ENCODE measurements around the gene CXCL16. TPM values are rescaled to one million over a fixed set of nuclear protein-coding genes. Genes with fewer than 3 reads are reported as not detected.

The CXCL16 gene
- total RNA-seq, 1 experiment from 2014 or later: 4.5 TPM

DNA sequence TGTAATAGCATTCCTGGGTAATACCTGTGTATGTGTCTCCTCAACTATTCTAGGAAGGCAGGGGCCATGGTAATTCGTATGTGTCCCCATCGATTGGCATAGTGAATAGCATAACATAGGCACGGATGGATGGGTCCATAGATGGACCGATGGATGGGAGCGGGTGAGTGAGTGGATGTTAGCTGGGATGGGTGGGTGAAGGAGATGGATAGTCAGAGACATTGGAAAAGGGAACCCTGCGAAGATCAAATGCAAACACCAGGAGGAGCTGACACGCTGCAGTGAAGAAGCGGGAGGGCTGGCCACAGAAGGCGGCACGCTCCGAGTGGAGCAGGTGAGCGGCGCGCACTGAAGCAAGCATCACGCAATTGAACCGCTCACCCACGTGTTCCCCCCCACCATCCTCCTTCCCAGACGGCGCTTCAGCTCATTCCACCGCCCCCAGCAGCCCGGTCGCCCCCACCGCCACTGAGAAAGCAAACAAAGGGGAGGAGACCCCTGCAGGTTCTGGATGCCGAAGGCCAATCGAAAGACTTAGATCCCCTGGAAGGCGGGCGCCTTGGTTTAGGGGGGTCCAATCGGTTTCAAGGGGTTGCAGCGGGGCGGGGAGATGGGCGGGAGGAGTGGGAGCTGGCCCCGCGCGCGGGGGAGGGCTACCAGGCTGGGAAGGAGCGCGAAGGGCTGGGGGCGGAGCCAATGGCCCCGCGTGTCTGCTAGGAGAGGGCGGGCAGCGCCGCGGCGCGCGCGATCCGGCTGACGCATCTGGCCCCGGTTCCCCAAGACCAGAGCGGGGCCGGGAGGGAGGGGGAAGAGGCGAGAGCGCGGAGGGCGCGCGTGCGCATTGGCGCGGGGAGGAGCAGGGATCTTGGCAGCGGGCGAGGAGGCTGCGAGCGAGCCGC lies 29.7 kb downstream of the CXCL16 start, which contains the start of gene ARRB2:
Gene ARRB2, plus strand, starts transcription at position 839 of the 899 bp plus-strand sequence. CDS start 90 bp downstream, outside the sequence.
- Histone ChIP-seq H3K14ac (ENCODE audit: insufficient read depth, low read length) (peak within 1 kb of the TSS; percentile 69), H3K23ac (ENCODE audit: insufficient read length, low read depth, low read length) (no peak within 1 kb of the TSS), H3K9me3 (ENCODE audit: control insufficient read depth, low read depth, low read length) (no peaks in the 10 kb centered on the region), H2AK5ac (ENCODE audit: insufficient read length, low read length) (no peak within 1 kb of the TSS), H2BK20ac (ENCODE audit: low read depth, low read length, poor library complexity, severe bottlenecking) (no peak within 1 kb of the TSS), H2BK15ac (ENCODE audit: low read depth, low read length) (no peak within 1 kb of the TSS; the same call in 1 of the 2 replicates), H3K56ac (ENCODE audit: insufficient read length, low read depth, low read length) (no peak within 1 kb of the TSS), H3K4me2 (ENCODE audit: insufficient read depth, insufficient read length, low read length) (peak within 1 kb of the TSS; percentile 73), H4K91ac (ENCODE audit: insufficient read length, low read depth, low read length) (no peak within 1 kb of the TSS), H3K27ac (ENCODE audit: insufficient read length, low read depth, low read length) (no peak within 1 kb of the TSS), H3K4me1 (ENCODE audit: insufficient read depth, low read length) (no peaks in the 10 kb centered on the region), H3K9ac (ENCODE audit: extremely low read depth, insufficient read length, low read length) (peak within 1 kb of the TSS; percentile 52), H4K8ac (replicated peaks; ENCODE audit: insufficient read length, low read depth, low read length) (no peak within 1 kb of the TSS), H3K23me2 (ENCODE audit: insufficient read length, low read depth, low read length, poor library complexity, severe bottlenecking) (peaks cover 13% of the 10 kb centered on the region), H3K27me3 (ENCODE audit: insufficient read depth, low read length) (no peaks in the 10 kb centered on the region), H2BK120ac (ENCODE audit: low read depth, low read length, poor library complexity, severe bottlenecking) (no peak within 1 kb of the TSS), H4K5ac (ENCODE audit: insufficient read length, low read depth, low read length) (no peak within 1 kb of the TSS), H3T11ph (ENCODE audit: low read length) (no peak within 1 kb of the TSS), H3K79me1 (ENCODE audit: insufficient read depth, low read depth, low read length, poor library complexity, severe bottlenecking) (no peaks in the 10 kb centered on the region), H4K20me1 (ENCODE audit: control insufficient read depth, insufficient read depth, insufficient read length) (no peaks in the 10 kb centered on the region), H3K4ac (ENCODE audit: low read depth, low read length) (no peak within 1 kb of the TSS), H2BK5ac (ENCODE audit: insufficient read length, low read length) (no peak within 1 kb of the TSS), H3K18ac (ENCODE audit: insufficient read length, low read depth, low read length) (peak within 1 kb of the TSS; percentile 55), H2AFZ (ENCODE audit: low read length) (no peak within 1 kb of the TSS), H3K79me2 (ENCODE audit: insufficient read depth, low read length) (no peaks in the 10 kb centered on the region; the same call in 1 of the 2 replicates), H2BK12ac (ENCODE audit: insufficient read length, low read depth, low read length) (no peak within 1 kb of the TSS)
- H3K27ac Mint-ChIP-seq: peak within 1 kb of the TSS; percentile 79 to 95 (median 86); a peak in 6 of 7 replicates
- TF ChIP-seq, protein P1, sequence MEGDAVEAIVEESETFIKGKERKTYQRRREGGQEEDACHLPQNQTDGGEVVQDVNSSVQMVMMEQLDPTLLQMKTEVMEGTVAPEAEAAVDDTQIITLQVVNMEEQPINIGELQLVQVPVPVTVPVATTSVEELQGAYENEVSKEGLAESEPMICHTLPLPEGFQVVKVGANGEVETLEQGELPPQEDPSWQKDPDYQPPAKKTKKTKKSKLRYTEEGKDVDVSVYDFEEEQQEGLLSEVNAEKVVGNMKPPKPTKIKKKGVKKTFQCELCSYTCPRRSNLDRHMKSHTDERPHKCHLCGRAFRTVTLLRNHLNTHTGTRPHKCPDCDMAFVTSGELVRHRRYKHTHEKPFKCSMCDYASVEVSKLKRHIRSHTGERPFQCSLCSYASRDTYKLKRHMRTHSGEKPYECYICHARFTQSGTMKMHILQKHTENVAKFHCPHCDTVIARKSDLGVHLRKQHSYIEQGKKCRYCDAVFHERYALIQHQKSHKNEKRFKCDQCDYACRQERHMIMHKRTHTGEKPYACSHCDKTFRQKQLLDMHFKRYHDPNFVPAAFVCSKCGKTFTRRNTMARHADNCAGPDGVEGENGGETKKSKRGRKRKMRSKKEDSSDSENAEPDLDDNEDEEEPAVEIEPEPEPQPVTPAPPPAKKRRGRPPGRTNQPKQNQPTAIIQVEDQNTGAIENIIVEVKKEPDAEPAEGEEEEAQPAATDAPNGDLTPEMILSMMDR (conservative IDR thresholded peaks at IDR 0.05): peak; percentile 66
- peaks cover 6% of the 10 kb centered on the region for H3K27me3 Mint-ChIP-seq (ENCODE audit: low read depth)
- H3K9me3 Mint-ChIP-seq: peaks cover 0 to 4% of the 10 kb centered on the region in 2 experiments; a peak in 3 of 5 replicates
- peak; percentile 98 for DNase-seq
- peaks cover 28 to 37% of the 10 kb centered on the region in 2 experiments for H3K4me1 Mint-ChIP-seq
- peak within 1 kb of the TSS; percentile 80 to 81 for H3K4me3 Mint-ChIP-seq
- H3K36me3 Mint-ChIP-seq (ENCODE audit: insufficient read depth in 1 of 3, low read depth in 3 of 3): peaks cover 2 to 10% (median 10%) of the 10 kb centered on the region in 3 experiments; a peak in 5 of 7 replicates
- no CpG with 5 or more reads among the region's 67 CpGs for WGBS (ENCODE audit: extremely low coverage, insufficient read length, low lambda C conversion rate)

All from H9 (cell line).